Ectodermal cell (in vitro differentiated cells): ENCODE results near the gene PRR19.
A peak's percentile ranks its signal among the peaks of the same experiment; 100 is the strongest.

Experiments
- H3K27ac ChIP-seq: 2 replicates; pipeline ENCODE4 v1.7.0; 2013; ENCODE audit warnings: mild to moderate bottlenecking, low read depth, low read length; ENCODE audit not compliant: insufficient read depth, poor library complexity, severe bottlenecking
- H3K27me3 ChIP-seq: 2 replicates; pipeline ENCODE4 v1.7.0; 2013; ENCODE audit warnings: mild to moderate bottlenecking, low read length; ENCODE audit not compliant: insufficient read depth, control insufficient read depth, poor library complexity, severe bottlenecking
- H3K36me3 ChIP-seq: one replicate; pipeline ENCODE4 v1.7.0; 2013; ENCODE audit warnings: low read length; ENCODE audit not compliant: control insufficient read depth, insufficient read depth
- H3K4me1 ChIP-seq: one replicate; pipeline ENCODE4 v1.7.0; 2013; ENCODE audit warnings: low read length; ENCODE audit not compliant: control insufficient read depth, insufficient read depth
- H3K4me3 ChIP-seq: 2 replicates; pipeline ENCODE4 v1.7.0; 2013; ENCODE audit warnings: low read depth, low read length, control low read depth; ENCODE audit not compliant: insufficient read depth
- H3K9me3 ChIP-seq: 2 replicates; pipeline ENCODE4 v1.7.0; 2013; ENCODE audit warnings: mild to moderate bottlenecking, low read length, moderate library complexity; ENCODE audit not compliant: control insufficient read depth
- WGBS, 2 experiments: methylation state at CpG; one replicate each; pipeline ENCODE4 v1.1.7; 2013; ENCODE audit warnings: missing lambda C conversion rate in 2 of 2; 5-methylcytosine and 5-hydroxymethylcytosine counted together

PRR19 gene

DNA sequence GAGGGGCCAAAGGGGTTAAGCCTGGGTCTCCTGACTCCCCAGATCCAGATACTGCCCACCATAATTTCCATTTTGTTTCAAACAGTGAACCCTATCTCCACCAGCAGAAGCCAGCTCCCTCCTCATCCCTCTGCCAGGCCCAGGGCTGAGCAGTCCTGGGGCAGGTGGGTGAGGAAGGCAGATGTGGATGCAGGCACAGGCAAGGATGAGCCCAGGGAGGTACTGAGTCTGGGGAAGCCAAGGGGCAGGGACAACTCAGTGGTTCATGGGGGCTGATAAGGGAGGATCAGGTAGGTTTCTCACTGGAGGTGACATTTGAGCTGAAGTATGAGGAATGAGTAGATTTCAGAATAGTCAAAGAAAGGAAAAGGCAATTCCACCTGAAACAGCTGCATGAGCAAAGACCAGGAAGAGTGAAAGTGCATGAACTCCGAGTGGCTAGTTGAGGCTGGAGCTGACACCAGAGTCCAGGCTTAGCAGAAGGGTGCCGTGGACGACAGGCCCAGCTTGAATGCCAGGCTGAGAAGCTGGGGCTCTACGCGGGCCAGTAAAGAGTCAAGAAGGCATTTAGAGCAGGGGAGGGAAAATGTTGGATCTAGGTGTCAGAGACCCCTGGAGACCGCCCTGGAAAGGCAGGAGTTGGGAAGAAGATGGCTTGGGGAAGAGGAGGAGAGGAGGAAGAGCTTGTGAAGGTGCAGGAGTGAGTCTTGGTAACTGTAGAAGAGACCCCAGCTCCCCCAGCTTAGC, 22.6 kb upstream of the PRR19 start:
- no peaks in the 10 kb centered on the region for H3K36me3 ChIP-seq
- peak overlapping the region; percentile 96 for H3K4me3 ChIP-seq
- H3K27ac ChIP-seq: no peak overlapping the region
- peaks cover 33% of the 10 kb centered on the region for H3K4me1 ChIP-seq
- H3K9me3 ChIP-seq: no peaks in the 10 kb centered on the region
- no peaks in the 10 kb centered on the region for H3K27me3 ChIP-seq
- WGBS, 2 experiments: 35 to 40% methylated on average over 6 of the region's 6 CpGs

DNA sequence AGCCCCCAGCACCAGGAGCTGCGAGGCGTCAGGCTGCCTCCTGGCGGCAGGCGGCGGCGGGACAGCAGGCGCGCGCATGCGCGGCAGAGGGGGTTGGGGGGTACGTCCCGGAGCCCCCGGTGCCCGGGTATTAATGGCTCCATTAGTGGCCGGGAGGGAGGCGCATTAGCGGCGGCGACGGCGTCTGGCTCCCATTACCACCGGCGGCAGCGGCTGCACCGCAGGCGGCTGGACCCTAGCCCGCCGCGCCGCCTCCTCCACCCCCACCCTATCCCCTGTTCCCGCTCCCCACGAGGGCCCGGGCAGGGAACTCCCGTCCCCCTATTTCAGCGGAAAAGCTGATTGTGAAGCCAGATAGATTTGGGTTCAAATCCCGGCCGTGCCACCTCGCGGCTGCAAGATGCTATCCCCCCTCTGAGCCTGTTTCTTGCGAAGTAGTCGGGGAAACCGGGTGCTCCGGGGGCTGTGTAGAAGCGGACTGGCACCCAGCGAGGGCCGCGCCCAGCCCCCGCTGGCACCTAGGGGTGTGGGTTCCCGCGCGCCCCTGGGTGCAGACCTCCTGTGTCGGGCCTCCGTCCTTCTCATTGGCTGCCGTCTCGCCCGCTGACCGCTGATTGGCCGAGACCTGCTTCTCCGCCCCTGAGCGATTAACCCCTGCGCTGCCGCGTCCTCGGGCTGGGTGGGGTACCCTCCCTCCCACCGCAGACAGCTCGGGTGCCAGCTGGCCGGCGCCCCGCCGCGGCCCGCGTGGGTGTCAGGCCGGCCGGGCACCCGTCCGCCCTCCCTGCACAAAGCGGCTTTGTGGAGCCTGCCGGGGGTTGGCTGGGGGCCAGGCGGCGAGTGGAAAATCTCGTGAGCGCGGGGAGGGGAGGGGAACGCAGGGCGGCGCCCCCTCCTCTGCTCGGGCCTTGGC, 21.8 kb upstream of the PRR19 start:
- H3K4me3 ChIP-seq: peak overlapping the region; percentile 96
- no peaks in the 10 kb centered on the region for H3K36me3 ChIP-seq
- WGBS, 2 experiments: 0% methylated on average over 89 of the region's 89 CpGs
- H3K27ac ChIP-seq: peak overlapping the region; percentile 60
- no peaks in the 10 kb centered on the region for H3K27me3 ChIP-seq
- H3K9me3 ChIP-seq: no peaks in the 10 kb centered on the region
- H3K4me1 ChIP-seq: peaks cover 38% of the 10 kb centered on the region

DNA sequence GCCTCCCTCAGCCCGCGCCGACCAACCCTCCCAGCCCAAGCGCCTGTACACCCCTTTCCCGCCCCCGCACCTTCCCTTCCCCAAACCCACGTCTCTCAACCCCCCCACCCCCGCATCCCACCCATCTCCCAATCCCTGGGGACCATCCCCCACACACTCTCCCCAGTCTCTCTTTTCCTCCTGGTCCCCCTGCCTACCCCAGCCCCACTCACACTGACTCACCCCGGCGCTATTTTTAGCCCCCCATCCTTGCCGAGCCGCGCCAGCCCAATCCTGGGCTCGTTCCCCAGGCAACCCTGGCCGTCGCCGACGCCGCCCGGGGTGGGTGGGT, 21.2 kb upstream of the PRR19 start:
- Histone ChIP-seq H3K4me3 (peak overlapping the region; percentile 96), H3K4me1 (peaks cover 44% of the 10 kb centered on the region), H3K36me3 (no peaks in the 10 kb centered on the region), H3K9me3 (no peaks in the 10 kb centered on the region), H3K27ac (peak overlapping the region; percentile 44), H3K27me3 (no peaks in the 10 kb centered on the region)
- WGBS, 2 experiments: 2% methylated on average over 19 to 20 of the region's 20 CpGs

DNA sequence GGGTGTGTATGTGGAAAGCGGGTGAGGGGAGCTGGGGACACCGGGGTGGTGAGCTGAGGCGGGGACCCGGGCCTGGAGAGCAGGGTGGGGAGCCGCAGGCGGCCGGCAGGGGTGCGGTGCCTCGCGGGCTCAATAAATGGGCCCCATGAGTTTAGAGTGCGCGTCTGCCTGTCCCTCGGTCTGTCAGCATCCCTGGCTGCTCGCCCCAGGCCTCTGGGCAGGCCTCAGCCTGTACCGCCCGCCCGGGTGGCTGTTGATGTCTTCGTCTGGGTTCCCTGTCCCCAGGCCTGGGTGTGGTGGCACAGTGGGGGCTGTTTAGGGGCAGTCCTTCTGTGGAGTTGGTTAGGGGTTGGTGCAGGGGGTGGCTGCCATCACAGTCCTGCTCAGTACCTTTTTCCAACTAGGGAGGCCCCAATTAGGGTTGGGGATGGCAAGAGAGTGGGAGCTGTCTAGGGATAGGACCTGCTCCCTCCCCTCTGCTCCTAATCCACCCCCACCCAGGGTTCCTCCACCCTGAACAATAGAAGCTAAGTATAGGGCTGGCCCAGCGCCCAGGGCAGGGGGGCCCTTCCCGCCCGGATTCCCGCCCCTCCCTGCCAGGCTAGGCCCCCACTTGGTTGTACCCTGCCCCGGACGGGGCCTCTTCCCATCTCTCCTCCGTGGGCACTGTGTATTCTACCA, 20.6 kb upstream of the PRR19 start:
- Histone ChIP-seq H3K36me3 (no peaks in the 10 kb centered on the region), H3K4me1 (peaks cover 49% of the 10 kb centered on the region), H3K27me3 (no peaks in the 10 kb centered on the region), H3K9me3 (no peaks in the 10 kb centered on the region), H3K27ac (peak overlapping the region; percentile 57), H3K4me3 (peak overlapping the region; percentile 21)
- 8 to 9% methylated on average over 25 of the region's 25 CpGs for WGBS, 2 experiments

DNA sequence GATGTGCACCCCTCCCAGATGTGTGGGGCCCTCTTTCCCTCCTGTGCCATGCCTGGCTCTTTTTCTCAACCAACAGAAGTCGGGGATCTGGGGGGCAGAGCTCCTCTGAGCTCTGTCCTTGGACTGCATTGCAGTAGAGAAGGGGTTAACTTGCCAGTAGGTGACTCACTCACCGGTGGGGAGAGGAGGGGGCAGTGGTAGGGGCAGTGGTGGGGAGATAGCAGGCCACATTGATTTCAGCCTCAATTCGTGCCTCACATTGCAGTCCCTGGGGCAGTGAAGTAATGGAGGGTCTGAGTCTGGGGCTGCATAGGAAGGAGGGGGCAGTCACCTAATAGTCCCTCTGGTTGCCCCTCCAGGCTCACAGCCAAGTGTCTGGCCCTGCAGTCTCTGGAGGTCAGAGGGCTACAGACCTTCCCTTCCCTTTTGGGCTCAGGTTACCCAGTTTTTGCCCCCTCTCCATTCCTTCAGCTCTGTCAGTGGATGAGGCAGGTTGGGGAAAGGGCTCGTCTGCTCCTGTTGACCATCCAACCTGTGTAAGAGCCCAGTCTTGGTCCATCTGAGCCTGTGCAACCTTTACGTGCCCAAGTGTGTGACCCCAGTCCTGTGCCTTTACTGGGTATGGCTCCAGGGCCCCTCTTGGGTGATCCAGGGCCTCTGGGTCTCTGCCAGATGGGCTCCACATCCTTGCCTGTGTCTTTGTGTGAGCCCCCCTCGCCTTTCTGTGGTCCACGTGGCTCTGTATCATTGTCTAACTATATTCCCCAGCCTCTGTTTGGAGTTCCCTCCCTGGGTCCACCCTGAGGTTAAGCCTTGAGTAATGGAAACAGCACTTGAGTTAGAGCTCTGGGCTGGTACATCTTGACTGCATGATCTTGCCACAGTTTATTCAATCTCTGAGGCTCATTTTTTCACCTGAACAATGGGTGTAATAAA, 19.8 kb upstream of the PRR19 start:
- H3K36me3 ChIP-seq: peaks cover 5% of the 10 kb centered on the region
- WGBS, 2 experiments: 21 to 24% methylated on average over 7 of the region's 7 CpGs
- H3K4me3 ChIP-seq: peak overlapping the region; percentile 21
- peak overlapping the region; percentile 57 for H3K27ac ChIP-seq
- peaks cover 50% of the 10 kb centered on the region for H3K4me1 ChIP-seq
- H3K27me3 ChIP-seq: no peaks in the 10 kb centered on the region
- H3K9me3 ChIP-seq: no peaks in the 10 kb centered on the region

DNA sequence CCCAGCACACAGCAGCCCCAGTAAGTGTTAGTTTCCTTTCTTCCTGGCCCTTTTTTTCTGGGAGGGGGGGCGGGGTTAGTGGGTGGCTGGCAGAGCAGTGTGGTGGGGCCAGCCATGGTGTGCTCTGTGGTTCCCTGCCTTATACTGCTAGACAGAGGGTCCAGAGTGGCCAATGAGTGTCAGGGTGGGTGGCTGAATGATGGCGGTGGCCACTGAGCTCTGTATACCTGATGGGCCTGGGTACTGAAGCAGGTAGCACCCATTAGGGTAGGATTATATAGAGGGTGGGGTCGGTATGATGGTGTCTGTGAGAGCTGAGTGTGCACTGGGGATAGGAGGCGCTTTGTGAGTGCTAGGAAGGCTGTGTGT, 19.1 kb upstream of the PRR19 start:
- Histone ChIP-seq H3K27ac (peak overlapping the region; percentile 22), H3K27me3 (no peaks in the 10 kb centered on the region), H3K4me3 (no peak overlapping the region), H3K36me3 (peaks cover 12% of the 10 kb centered on the region), H3K4me1 (peaks cover 50% of the 10 kb centered on the region), H3K9me3 (no peaks in the 10 kb centered on the region)
- WGBS, 2 experiments: 65 to 67% methylated on average over 4 of the region's 4 CpGs

DNA sequence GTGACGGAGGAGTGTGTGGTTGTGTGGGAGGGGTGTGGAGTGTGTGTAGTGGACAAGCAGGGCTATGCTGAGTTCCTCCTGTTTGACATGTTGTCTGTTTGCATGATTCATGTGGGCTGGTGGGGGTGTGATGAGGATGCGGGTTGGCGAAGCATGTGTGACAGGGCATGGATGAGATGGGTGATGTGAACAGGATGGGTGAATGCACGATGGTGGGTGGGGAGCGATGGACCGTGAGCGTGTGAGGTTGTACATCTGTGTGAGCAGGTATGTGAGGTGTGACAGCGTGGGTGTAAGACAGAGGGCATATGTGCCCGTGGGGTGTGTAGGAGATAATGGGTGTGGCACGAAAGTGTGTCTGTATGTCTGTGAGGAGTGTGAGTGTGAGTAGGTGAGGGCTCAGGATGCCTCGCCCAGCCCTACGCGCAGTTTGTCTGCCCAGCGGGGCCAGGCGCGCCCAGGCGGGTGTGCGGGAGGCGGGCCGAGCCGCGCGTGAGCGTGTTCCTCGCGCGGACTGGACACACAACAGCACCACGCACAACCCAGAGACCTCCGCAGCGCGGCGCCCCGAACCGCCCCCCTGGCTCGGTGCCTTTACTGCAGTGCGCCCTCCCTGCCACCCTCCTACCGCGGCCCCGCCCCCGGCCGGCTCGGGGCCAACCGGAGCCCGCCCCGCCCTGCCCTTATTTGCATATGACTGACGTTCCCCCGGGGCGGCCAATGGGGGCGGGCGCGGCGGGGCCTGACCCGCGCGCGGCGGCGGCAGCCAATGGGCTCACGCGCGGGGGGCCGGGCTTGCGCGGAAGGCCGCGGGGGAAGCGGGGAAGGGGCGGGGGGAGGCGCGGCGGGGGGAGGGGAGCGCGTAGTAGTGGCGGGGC, 18.5 kb upstream of the PRR19 start:
- 7% methylated on average over 71 to 74 of the region's 74 CpGs for WGBS, 2 experiments
- Histone ChIP-seq H3K4me1 (peaks cover 50% of the 10 kb centered on the region), H3K4me3 (peak overlapping the region; percentile 43), H3K27ac (peak overlapping the region; percentile 22), H3K27me3 (no peaks in the 10 kb centered on the region), H3K36me3 (peaks cover 18% of the 10 kb centered on the region), H3K9me3 (no peaks in the 10 kb centered on the region)

DNA sequence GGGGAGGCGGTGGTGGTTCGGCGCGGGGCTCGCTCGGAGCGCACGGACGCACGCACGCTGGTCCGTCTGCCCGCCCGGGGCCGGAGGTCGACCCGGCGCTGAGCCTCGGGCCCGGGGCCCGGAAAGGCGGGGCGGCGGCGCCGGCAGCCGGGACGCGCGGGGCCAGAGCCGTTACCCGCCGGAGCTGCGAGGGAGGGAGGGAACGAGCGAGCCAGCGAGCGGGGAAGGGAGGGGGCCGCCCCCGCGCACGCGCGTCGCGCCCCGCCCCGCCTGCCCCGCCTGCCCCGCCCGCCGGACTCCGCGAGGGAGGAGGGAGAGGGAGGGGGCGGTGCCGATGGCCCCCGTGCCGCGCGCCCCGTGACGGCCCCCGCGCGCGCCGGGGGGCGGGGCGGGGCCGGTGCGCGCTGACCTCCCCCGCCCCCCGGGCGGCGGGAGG, 17.8 kb upstream of the PRR19 start:
- peak overlapping the region; percentile 43 for H3K4me3 ChIP-seq
- H3K9me3 ChIP-seq: no peaks in the 10 kb centered on the region
- peak overlapping the region; percentile 55 for H3K27ac ChIP-seq
- 0 to 1% methylated on average over 76 of the region's 76 CpGs for WGBS, 2 experiments
- peaks cover 24% of the 10 kb centered on the region for H3K36me3 ChIP-seq
- H3K4me1 ChIP-seq: peaks cover 47% of the 10 kb centered on the region
- no peaks in the 10 kb centered on the region for H3K27me3 ChIP-seq
